ENCODE results near the gene ATP13A2.

The ATP13A2 gene

GRCh38 chr1:16984717-16985116, 27.0 kb downstream of the ATP13A2 start:
- TF ChIP-seq CTCF (IDR thresholded peaks at IDR 0.05; ENCODE audit: extremely low read depth, missing control alignments), result no peak
- DNase-seq (ENCODE audit: low spot score), result no peak

- TF ChIP-seq CTCF (IDR thresholded peaks at IDR 0.05; ENCODE audit: extremely low read depth, missing control alignments), result no peak
- no peak for DNase-seq (ENCODE audit: low spot score)
These were observed 28.1 kb downstream of the ATP13A2 start for GRCh38 chr1:16983649-16984048.

GRCh38 chr1:16982902-16983301, 28.8 kb downstream of the ATP13A2 start:
- DNase-seq (ENCODE audit: low spot score), result no peak
- no peak for TF ChIP-seq CTCF (IDR thresholded peaks at IDR 0.05; ENCODE audit: extremely low read depth, missing control alignments)

GRCh38 chr1:16981269-16981849, 30.4 kb downstream of the ATP13A2 start:
- no peak for DNase-seq (ENCODE audit: low spot score)
- no peak for TF ChIP-seq CTCF (IDR thresholded peaks at IDR 0.05; ENCODE audit: extremely low read depth, missing control alignments)

- TF ChIP-seq CTCF (IDR thresholded peaks at IDR 0.05; ENCODE audit: extremely low read depth, missing control alignments), result no peak
- no peak for DNase-seq (ENCODE audit: low spot score)
These were observed 31.1 kb downstream of the ATP13A2 start, which contains the start of gene MFAP2 for GRCh38 chr1:16980473-16981268. Gene MFAP2 (minus strand): TSS chr1:16980620. CDS start chr1:16978273, 2,347 bp downstream.

GRCh38 chr1:16979475-16980327, 32.0 kb downstream of the ATP13A2 start:
- DNase-seq (ENCODE audit: low spot score), result no peak
- TF ChIP-seq CTCF (IDR thresholded peaks at IDR 0.05; ENCODE audit: extremely low read depth, missing control alignments), result no peak

All from GM20000 (cell line).